Measurements from ENCODE around the gene IL17RA. TPM values are rescaled to one million over a fixed set of nuclear protein-coding genes. Genes with fewer than 3 reads are reported as not detected.

Gene IL17RA
- total and polyA plus RNA-seq, 2 experiments from 2014 or later: 3.2 to 9.6 TPM

DNA sequence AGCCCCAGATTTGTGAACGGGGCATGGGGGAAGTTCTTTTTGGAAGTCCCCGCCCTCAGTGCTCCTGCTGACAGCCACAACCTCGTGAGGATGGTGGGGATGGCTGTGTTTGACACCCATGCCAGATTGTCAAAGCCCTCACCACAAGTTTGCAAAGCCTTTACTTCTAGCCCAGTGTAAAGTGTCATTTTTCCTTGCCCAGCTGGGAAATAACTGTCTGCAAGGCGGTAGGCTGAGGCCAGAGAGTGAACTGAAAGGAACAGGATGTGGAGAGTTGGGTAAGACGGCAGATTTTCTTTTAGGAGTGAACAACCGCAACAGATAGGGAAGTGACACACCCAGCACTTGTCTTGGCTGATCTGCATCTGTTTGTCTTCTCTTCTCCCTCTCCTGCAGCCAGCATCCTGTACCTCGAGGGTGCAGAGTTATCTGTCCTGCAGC, 13.6 kb downstream of the IL17RA start:
- no peak overlapping the region for H2AFZ ChIP-seq
- 0 out of 2 replicates have a peak, but pooled peaks cover 2% of the 10 kb centered on the region for H3K79me2 ChIP-seq (replicated peaks; ENCODE audit: insufficient read depth)
- H3K36me3 ChIP-seq (ENCODE audit: insufficient read depth): no peaks in the 10 kb centered on the region; the same call in 1 of the 2 replicates
- Mint-ChIP-seq H3K9me3 (no peaks in the 10 kb centered on the region), H3K36me3 (ENCODE audit: low read depth) (peaks cover 14% of the 10 kb centered on the region; the same call in 2 of the 3 replicates), H3K27ac (no peak overlapping the region), H3K4me1 (no peaks in the 10 kb centered on the region; the same call in 1 of the 3 replicates), H3K27me3 (ENCODE audit: insufficient read depth, low read depth, poor library complexity) (peaks cover 1% of the 10 kb centered on the region), H3K4me3 (no peak overlapping the region)
- H3K4me2 ChIP-seq: no peak overlapping the region
- DNase-seq (ENCODE audit: low spot score) (no peak), ATAC-seq (no peak)
- H3F3A ChIP-seq (replicated peaks; ENCODE audit: low read depth): peaks cover 9% of the 10 kb centered on the region; the same call in 1 of the 2 replicates
- H3K9me2 ChIP-seq (ENCODE audit: insufficient read depth): no peaks in the 10 kb centered on the region
- no peak for TF ChIP-seq ZNF331 (CRISPR knock-in tag; IDR thresholded peaks at IDR 0.05; ENCODE audit: low read depth)
- TF ChIP-seq, protein P1, sequence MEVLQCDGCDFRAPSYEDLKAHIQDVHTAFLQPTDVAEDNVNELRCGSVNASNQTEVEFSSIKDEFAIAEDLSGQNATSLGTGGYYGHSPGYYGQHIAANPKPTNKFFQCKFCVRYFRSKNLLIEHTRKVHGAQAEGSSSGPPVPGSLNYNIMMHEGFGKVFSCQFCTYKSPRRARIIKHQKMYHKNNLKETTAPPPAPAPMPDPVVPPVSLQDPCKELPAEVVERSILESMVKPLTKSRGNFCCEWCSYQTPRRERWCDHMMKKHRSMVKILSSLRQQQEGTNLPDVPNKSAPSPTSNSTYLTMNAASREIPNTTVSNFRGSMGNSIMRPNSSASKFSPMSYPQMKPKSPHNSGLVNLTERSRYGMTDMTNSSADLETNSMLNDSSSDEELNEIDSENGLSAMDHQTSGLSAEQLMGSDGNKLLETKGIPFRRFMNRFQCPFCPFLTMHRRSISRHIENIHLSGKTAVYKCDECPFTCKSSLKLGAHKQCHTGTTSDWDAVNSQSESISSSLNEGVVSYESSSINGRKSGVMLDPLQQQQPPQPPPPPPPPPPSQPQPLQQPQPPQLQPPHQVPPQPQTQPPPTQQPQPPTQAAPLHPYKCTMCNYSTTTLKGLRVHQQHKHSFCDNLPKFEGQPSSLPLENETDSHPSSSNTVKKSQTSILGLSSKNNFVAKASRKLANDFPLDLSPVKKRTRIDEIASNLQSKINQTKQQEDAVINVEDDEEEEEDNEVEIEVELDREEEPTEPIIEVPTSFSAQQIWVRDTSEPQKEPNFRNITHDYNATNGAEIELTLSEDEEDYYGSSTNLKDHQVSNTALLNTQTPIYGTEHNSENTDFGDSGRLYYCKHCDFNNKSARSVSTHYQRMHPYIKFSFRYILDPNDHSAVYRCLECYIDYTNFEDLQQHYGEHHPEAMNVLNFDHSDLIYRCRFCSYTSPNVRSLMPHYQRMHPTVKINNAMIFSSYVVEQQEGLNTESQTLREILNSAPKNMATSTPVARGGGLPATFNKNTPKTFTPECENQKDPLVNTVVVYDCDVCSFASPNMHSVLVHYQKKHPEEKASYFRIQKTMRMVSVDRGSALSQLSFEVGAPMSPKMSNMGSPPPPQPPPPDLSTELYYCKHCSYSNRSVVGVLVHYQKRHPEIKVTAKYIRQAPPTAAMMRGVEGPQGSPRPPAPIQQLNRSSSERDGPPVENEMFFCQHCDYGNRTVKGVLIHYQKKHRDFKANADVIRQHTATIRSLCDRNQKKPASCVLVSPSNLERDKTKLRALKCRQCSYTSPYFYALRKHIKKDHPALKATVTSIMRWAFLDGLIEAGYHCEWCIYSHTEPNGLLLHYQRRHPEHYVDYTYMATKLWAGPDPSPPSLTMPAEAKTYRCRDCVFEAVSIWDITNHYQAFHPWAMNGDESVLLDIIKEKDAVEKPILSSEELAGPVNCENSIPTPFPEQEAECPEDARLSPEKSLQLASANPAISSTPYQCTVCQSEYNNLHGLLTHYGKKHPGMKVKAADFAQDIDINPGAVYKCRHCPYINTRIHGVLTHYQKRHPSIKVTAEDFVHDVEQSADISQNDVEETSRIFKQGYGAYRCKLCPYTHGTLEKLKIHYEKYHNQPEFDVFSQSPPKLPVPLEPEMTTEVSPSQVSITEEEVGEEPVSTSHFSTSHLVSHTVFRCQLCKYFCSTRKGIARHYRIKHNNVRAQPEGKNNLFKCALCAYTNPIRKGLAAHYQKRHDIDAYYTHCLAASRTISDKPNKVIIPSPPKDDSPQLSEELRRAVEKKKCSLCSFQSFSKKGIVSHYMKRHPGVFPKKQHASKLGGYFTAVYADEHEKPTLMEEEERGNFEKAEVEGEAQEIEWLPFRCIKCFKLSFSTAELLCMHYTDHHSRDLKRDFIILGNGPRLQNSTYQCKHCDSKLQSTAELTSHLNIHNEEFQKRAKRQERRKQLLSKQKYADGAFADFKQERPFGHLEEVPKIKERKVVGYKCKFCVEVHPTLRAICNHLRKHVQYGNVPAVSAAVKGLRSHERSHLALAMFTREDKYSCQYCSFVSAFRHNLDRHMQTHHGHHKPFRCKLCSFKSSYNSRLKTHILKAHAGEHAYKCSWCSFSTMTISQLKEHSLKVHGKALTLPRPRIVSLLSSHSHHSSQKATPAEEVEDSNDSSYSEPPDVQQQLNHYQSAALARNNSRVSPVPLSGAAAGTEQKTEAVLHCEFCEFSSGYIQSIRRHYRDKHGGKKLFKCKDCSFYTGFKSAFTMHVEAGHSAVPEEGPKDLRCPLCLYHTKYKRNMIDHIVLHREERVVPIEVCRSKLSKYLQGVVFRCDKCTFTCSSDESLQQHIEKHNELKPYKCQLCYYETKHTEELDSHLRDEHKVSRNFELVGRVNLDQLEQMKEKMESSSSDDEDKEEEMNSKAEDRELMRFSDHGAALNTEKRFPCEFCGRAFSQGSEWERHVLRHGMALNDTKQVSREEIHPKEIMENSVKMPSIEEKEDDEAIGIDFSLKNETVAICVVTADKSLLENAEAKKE (CRISPR knock-in tag; IDR thresholded peaks at IDR 0.05): no peak
- no peak for TF ChIP-seq STAT1 (IDR thresholded peaks at IDR 0.05; ENCODE audit: unreplicated experiment)
- TF ChIP-seq ZNF114 (CRISPR knock-in tag; IDR thresholded peaks at IDR 0.05): no peak
- TF ChIP-seq EZH2phosphoT487 (IDR thresholded peaks at IDR 0.05; ENCODE audit: unreplicated experiment): no peak
- TF ChIP-seq POLR2AphosphoS5 (IDR thresholded peaks at IDR 0.05; ENCODE audit: low read depth): no peak
- no peak for TF ChIP-seq CREB1 (CRISPR knock-in tag; IDR thresholded peaks at IDR 0.05; ENCODE audit: low read depth)
- TF ChIP-seq, protein P2, sequence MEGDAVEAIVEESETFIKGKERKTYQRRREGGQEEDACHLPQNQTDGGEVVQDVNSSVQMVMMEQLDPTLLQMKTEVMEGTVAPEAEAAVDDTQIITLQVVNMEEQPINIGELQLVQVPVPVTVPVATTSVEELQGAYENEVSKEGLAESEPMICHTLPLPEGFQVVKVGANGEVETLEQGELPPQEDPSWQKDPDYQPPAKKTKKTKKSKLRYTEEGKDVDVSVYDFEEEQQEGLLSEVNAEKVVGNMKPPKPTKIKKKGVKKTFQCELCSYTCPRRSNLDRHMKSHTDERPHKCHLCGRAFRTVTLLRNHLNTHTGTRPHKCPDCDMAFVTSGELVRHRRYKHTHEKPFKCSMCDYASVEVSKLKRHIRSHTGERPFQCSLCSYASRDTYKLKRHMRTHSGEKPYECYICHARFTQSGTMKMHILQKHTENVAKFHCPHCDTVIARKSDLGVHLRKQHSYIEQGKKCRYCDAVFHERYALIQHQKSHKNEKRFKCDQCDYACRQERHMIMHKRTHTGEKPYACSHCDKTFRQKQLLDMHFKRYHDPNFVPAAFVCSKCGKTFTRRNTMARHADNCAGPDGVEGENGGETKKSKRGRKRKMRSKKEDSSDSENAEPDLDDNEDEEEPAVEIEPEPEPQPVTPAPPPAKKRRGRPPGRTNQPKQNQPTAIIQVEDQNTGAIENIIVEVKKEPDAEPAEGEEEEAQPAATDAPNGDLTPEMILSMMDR (conservative IDR thresholded peaks at IDR 0.05; ENCODE audit: low read depth in 2 of 2): no peak
- TF ChIP-seq, protein P3, sequence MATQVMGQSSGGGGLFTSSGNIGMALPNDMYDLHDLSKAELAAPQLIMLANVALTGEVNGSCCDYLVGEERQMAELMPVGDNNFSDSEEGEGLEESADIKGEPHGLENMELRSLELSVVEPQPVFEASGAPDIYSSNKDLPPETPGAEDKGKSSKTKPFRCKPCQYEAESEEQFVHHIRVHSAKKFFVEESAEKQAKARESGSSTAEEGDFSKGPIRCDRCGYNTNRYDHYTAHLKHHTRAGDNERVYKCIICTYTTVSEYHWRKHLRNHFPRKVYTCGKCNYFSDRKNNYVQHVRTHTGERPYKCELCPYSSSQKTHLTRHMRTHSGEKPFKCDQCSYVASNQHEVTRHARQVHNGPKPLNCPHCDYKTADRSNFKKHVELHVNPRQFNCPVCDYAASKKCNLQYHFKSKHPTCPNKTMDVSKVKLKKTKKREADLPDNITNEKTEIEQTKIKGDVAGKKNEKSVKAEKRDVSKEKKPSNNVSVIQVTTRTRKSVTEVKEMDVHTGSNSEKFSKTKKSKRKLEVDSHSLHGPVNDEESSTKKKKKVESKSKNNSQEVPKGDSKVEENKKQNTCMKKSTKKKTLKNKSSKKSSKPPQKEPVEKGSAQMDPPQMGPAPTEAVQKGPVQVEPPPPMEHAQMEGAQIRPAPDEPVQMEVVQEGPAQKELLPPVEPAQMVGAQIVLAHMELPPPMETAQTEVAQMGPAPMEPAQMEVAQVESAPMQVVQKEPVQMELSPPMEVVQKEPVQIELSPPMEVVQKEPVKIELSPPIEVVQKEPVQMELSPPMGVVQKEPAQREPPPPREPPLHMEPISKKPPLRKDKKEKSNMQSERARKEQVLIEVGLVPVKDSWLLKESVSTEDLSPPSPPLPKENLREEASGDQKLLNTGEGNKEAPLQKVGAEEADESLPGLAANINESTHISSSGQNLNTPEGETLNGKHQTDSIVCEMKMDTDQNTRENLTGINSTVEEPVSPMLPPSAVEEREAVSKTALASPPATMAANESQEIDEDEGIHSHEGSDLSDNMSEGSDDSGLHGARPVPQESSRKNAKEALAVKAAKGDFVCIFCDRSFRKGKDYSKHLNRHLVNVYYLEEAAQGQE (IDR thresholded peaks at IDR 0.05; ENCODE audit: unreplicated experiment): no peak
- no peak for TF ChIP-seq EZH2 (IDR thresholded peaks at IDR 0.05; ENCODE audit: low read depth, unreplicated experiment)
- TF ChIP-seq, protein P4, sequence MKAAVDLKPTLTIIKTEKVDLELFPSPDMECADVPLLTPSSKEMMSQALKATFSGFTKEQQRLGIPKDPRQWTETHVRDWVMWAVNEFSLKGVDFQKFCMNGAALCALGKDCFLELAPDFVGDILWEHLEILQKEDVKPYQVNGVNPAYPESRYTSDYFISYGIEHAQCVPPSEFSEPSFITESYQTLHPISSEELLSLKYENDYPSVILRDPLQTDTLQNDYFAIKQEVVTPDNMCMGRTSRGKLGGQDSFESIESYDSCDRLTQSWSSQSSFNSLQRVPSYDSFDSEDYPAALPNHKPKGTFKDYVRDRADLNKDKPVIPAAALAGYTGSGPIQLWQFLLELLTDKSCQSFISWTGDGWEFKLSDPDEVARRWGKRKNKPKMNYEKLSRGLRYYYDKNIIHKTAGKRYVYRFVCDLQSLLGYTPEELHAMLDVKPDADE (IDR thresholded peaks at IDR 0.05): no peak
- no peak for TF ChIP-seq JUNB (IDR thresholded peaks at IDR 0.05; ENCODE audit: unreplicated experiment)
- TF ChIP-seq NANOG (IDR thresholded peaks at IDR 0.05; ENCODE audit: borderline replicate concordance): no peak
- H4K20me1 ChIP-seq (replicated peaks; ENCODE audit: insufficient read depth): 0 out of 2 replicates have a peak, but pooled peaks cover 8% of the 10 kb centered on the region
- H3K27me3 ChIP-seq (ENCODE audit: insufficient read depth): no peaks in the 10 kb centered on the region
- H3K4me1 ChIP-seq (ENCODE audit: insufficient read depth): no peaks in the 10 kb centered on the region
- H3K4me3 ChIP-seq: no peak overlapping the region
- no peak overlapping the region for H3K27ac ChIP-seq (ENCODE audit: low read depth)
